Keratinocyte (primary cell): Measurements from ENCODE around the gene A2M. TPM values are rescaled to one million over a fixed set of nuclear protein-coding genes. Genes with fewer than 3 reads are reported as not detected.
A peak's percentile ranks its signal among the peaks of the same experiment; 100 is the strongest.

Experiments
- DNase-seq: peaks from one replicate; pipeline ENCODE4 v3.0.0-alpha.2; 2011; ENCODE audit warnings: low read depth, missing footprints, low spot score
- FAIRE-seq: peaks from 2 replicates; lab custom pipeline; 2011; peaks lifted over from hg19 to GRCh38; lab: Jason Lieb, UNC
- H2AFZ ChIP-seq: 2 replicates; pipeline ENCODE4 v1.6.0; 2012; ENCODE audit warnings: low read length, control low read depth, inconsistent platforms; ENCODE audit not compliant: control insufficient read depth
- H3K27ac ChIP-seq: 2 replicates; pipeline ENCODE4 v1.5.1; 2011; ENCODE audit warnings: low read length; ENCODE audit not compliant: control insufficient read depth, insufficient read depth
- H3K27me3 ChIP-seq: 3 replicates; pipeline ENCODE4 v1.6.0; 2011; ENCODE audit warnings: low read length; ENCODE audit not compliant: control insufficient read depth, insufficient read depth; ENCODE audit errors: extremely low read depth
- H3K36me3 ChIP-seq, 2 experiments: 2 replicates in 1 of 2; 3 replicates in 1 of 2; pipeline ENCODE4 v1.5.1; 2011; ENCODE audit warnings: low read length in 2 of 2, mild to moderate bottlenecking in 1 of 2; ENCODE audit not compliant: control insufficient read depth in 2 of 2, insufficient read depth in 2 of 2; ENCODE audit errors: extremely low read depth in 1 of 2
- H3K4me1 ChIP-seq: 3 replicates; pipeline ENCODE4 v1.5.1; 2011; ENCODE audit warnings: low read length; ENCODE audit not compliant: control insufficient read depth, insufficient read depth; ENCODE audit errors: extremely low read depth
- H3K4me2 ChIP-seq: 3 replicates; pipeline ENCODE4 v1.6.0; 2011; ENCODE audit warnings: low read depth, low read length; ENCODE audit not compliant: control insufficient read depth, insufficient read depth; ENCODE audit errors: extremely low read depth
- H3K4me3 ChIP-seq, 3 experiments: fragments of 200-600 bp in 1 of 3; sonication (generic) in 1 of 3; 2 replicates in 2 of 3; 3 replicates in 1 of 3; pipeline ENCODE4 v1.5.1; 2011 to 2016; ENCODE audit warnings: low read length in 3 of 3, mild to moderate bottlenecking in 3 of 3, control low read depth in 2 of 3, inconsistent platforms in 1 of 3, low read depth in 1 of 3, mixed read lengths in 1 of 3, mixed run types in 1 of 3, moderate library complexity in 1 of 3; ENCODE audit not compliant: control insufficient read depth in 2 of 3, insufficient read depth in 2 of 3; ENCODE audit errors: extremely low read depth in 1 of 3
- H3K79me2 ChIP-seq: 2 replicates; pipeline ENCODE4 v1.6.0; 2012; ENCODE audit warnings: low read length; ENCODE audit not compliant: control insufficient read depth, insufficient read depth
- H3K9ac ChIP-seq: 3 replicates; pipeline ENCODE4 v1.6.0; 2011; ENCODE audit warnings: low read length; ENCODE audit not compliant: control insufficient read depth, insufficient read depth; ENCODE audit errors: extremely low read depth
- H3K9me1 ChIP-seq: 3 replicates; pipeline ENCODE4 v1.6.0; 2011; ENCODE audit warnings: low read length; ENCODE audit not compliant: control insufficient read depth, insufficient read depth; ENCODE audit errors: extremely low read depth
- H3K9me3 ChIP-seq: 2 replicates; pipeline ENCODE4 v1.5.1; 2012; ENCODE audit warnings: low read depth, low read length; ENCODE audit not compliant: control insufficient read depth
- H4K20me1 ChIP-seq: 3 replicates; pipeline ENCODE4 v1.6.0; 2011; ENCODE audit warnings: low read length; ENCODE audit not compliant: control insufficient read depth, insufficient read depth; ENCODE audit errors: extremely low read depth
- CTCF ChIP-seq, 3 experiments: IDR thresholded peaks in 1 of 3; conservative IDR thresholded peaks in 1 of 3; optimal IDR thresholded peaks in 1 of 3; 2 replicates in 2 of 3; 3 replicates in 1 of 3; pipeline versions ENCODE3 to v1.5.1; 2011; ENCODE audit warnings: low read length in 3 of 3, mild to moderate bottlenecking in 3 of 3, moderate library complexity in 2 of 3, control low read depth in 1 of 3, inconsistent platforms in 1 of 3; ENCODE audit not compliant: insufficient read depth in 2 of 3; ENCODE audit errors: extremely low read depth in 1 of 3
- EZH2 ChIP-seq: IDR thresholded peaks from one replicate; pipeline ENCODE4 v1.6.1; 2012; ENCODE audit warnings: inconsistent platforms, mild to moderate bottlenecking, low read length, moderate library complexity
- dilution Hi-C: fragments of 300-500 bp; cut with MboI; formaldehyde crosslinking; loops from one replicate; pipeline ENCODE4 v1.7.0; 2020; ENCODE audit warnings: low sequenced_read_pairs; ENCODE audit not compliant: extremely low pct_ligation_motif_present
- polyA plus RNA-seq, 5 experiments: library from polyadenylated mRNA; depleted of rRNA in 3 of 5; stranded (reverse) in 3 of 5; stranded (forward) in 1 of 5; unstranded in 1 of 5; fragments of >200 nt; gene quantifications; 1 replicate in 1 of 5; 2 replicates in 3 of 5; 3 replicates in 1 of 5; pipeline versions ENCODE4 v1.2.1 to v1.2.3, GENCODE V29; 2011 to 2012; ENCODE audit warnings: missing spikeins in 2 of 5, low read depth in 1 of 5, low replicate concordance in 1 of 5

The A2M gene
- polyA plus RNA-seq, 1 donor (not counting 4 experiments of a cell fraction or from before 2014, with no cell fraction given) = 0.49 TPM

GRCh38 chr12:9134981-9135628, 19.4 kb upstream of the A2M start:
- H3K9me3 ChIP-seq = no peaks in the 10 kb centered on the region
- no peak overlapping the region for H3K4me2 ChIP-seq
- dilution Hi-C loops = no loop called here
- no peak for FAIRE-seq
- H2AFZ ChIP-seq = no peak overlapping the region
- TF ChIP-seq CTCF (optimal IDR thresholded peaks at IDR 0.05 in 1 of 3, IDR thresholded peaks at IDR 0.05 in 1 of 3, conservative IDR thresholded peaks at IDR 0.05 in 1 of 3; ENCODE audit: extremely low read depth in 1 of 3, insufficient read depth in 2 of 3, low read length in 3 of 3) (peak; percentile 42 to 61 (median 49)), EZH2 (no peak)
- H3K9ac ChIP-seq = no peak overlapping the region
- no peaks in the 10 kb centered on the region for H3K36me3 ChIP-seq
- no peaks in the 10 kb centered on the region for H3K4me1 ChIP-seq
- DNase-seq = no peak
- no peaks in the 10 kb centered on the region for H4K20me1 ChIP-seq
- H3K79me2 ChIP-seq = no peaks in the 10 kb centered on the region
- no peak overlapping the region for H3K4me3 ChIP-seq
- peaks cover 7% of the 10 kb centered on the region for H3K27me3 ChIP-seq
- no peaks in the 10 kb centered on the region for H3K9me1 ChIP-seq
- no peak overlapping the region for H3K27ac ChIP-seq

DNA sequence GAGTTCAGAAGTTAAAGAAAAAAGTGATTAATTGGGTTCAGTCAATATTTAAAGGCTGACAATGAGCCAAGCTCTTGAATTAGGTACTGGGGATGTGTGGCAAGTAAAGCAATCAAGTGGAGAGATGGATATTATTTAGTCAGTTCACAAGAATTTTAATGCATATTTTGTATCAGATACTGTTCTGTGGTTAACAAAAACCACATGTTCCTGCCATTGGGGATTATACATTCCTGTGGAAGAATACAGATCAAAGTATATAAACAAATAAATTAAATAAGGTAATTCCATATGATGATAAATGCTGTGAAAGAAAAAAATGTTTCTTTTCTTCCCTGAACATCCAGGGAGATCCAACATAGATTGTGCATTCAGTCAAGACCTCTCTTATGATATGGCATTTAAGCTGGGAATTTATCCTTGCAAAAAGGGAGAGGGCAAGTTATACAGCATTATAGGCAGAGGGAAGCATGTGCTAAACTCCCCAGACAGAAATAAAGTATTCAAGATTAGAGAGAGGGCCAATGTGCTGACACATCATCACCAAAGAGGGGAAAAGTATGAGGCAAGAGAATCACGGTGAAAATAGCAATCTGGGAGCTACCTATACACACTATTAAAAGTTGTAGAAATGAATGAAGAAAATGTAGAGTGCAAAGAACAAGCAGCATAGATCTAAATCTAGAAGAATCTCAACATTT, 17.6 kb upstream of the A2M start:
- H3K9me3 ChIP-seq = no peaks in the 10 kb centered on the region
- H2AFZ ChIP-seq = no peak overlapping the region
- H3K27me3 ChIP-seq = peaks cover 7% of the 10 kb centered on the region
- FAIRE-seq (no peak), DNase-seq (no peak)
- no peaks in the 10 kb centered on the region for H3K79me2 ChIP-seq
- no peak for TF ChIP-seq EZH2
- no peak for TF ChIP-seq CTCF (optimal IDR thresholded peaks at IDR 0.05 in 1 of 3, IDR thresholded peaks at IDR 0.05 in 1 of 3, conservative IDR thresholded peaks at IDR 0.05 in 1 of 3; ENCODE audit: extremely low read depth in 1 of 3, insufficient read depth in 2 of 3, low read length in 3 of 3)
- no peak overlapping the region for H3K4me2 ChIP-seq
- no peak overlapping the region for H3K27ac ChIP-seq
- no peak overlapping the region for H3K4me3 ChIP-seq
- dilution Hi-C loops = no loop called here
- H3K9ac ChIP-seq = no peak overlapping the region
- no peaks in the 10 kb centered on the region for H3K4me1 ChIP-seq
- H3K9me1 ChIP-seq = no peaks in the 10 kb centered on the region
- no peaks in the 10 kb centered on the region for H3K36me3 ChIP-seq
- H4K20me1 ChIP-seq = no peaks in the 10 kb centered on the region
